NCI-H345 treated with DMSO at 0.1 percent for 48 hours (cell line): Measurements from ENCODE around the gene MYG1.
A peak's percentile ranks its signal among the peaks of the same experiment; 100 is the strongest.

Experiments used
- DNase-seq: peaks from one replicate; lab custom pipeline; 2025; ENCODE audit not compliant: unreplicated experiment; lab: John Stamatoyannopoulos, UW

MYG1 gene

GRCh38 chr12:53352331-53353256 lies 53.1 kb downstream of the MYG1 start:
- peak; percentile 77 for DNase-seq

DNA sequence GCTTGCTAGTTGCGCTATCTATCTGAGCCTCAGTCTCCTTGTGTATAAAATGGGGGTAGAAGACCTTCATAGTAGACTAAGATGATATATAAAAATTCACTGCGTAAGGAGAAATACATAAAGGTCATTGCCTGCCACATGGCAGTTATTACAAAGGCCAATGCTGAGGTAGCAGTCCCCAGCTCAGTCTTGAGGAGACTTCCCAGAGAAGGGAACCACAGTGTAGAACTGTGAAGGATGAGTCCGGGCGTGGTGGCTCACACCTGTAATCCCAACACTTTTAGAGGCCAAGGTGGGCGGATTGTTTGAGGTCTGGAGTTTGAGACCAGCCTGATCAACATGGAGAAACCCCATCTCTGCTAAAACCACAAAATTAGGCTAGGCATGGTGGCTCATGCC lies 53.8 kb downstream of the MYG1 start:
- DNase-seq, result no peak

DNA sequence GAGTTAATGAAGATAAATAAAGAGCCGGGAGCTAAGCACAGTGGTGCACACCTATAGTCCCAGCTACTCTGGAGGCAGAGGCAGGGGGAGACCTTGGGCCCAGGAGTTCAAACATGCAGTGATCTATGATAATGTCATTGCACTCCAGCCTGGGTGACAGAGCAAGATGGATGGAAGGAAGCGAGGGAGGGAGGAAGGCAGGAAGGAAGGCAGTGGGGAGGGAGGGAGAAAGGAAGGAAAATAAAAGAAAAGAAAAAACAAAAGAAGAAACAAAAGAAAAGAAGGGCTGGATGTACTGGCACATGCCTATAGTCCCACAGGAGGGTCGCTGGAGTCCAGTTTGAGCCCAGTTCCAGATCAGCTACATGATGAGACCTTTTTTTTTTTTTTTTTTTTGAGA lies 55.6 kb downstream of the MYG1 start:
- DNase-seq, result no peak
